GM06990 (cell line): ENCODE data around the gene MMP27.

Experiments
- DNase-seq: peaks from one replicate; pipeline ENCODE4 v3.0.0-alpha.2; 2011; ENCODE audit not compliant: insufficient read length; ENCODE audit errors: extremely low read depth
- H3K27me3 ChIP-seq: replicated peaks from 2 replicates; pipeline ENCODE4 v1.6.0; 2011; ENCODE audit warnings: low read length; ENCODE audit not compliant: control insufficient read depth, insufficient read depth
- H3K36me3 ChIP-seq: 2 replicates; pipeline ENCODE4 v1.5.1; 2011; ENCODE audit warnings: low read length; ENCODE audit not compliant: control insufficient read depth, insufficient read depth
- H3K4me3 ChIP-seq: replicated peaks from 2 replicates; pipeline ENCODE4 v1.5.1; 2011; ENCODE audit warnings: low read depth, mild to moderate bottlenecking, control low read depth, low read length
- CTCF ChIP-seq: IDR thresholded peaks from 2 replicates; pipeline ENCODE4 v1.5.1; 2011; ENCODE audit warnings: low read length, control low read depth, mild to moderate bottlenecking, inconsistent platforms; ENCODE audit not compliant: insufficient read depth, poor library complexity, severe bottlenecking

Gene MMP27

GRCh38 chr11:102722821-102723220, 17.3 kb upstream of the MMP27 start:
- H3K36me3 ChIP-seq, result no peaks in the 10 kb centered on the region
- H3K27me3 ChIP-seq, result no peaks in the 10 kb centered on the region
- TF ChIP-seq CTCF, result no peak
- no peak overlapping the region for H3K4me3 ChIP-seq
- DNase-seq, result no peak

- no peak for TF ChIP-seq CTCF
- no peak overlapping the region for H3K4me3 ChIP-seq
- H3K36me3 ChIP-seq, result no peaks in the 10 kb centered on the region
- no peaks in the 10 kb centered on the region for H3K27me3 ChIP-seq
- DNase-seq, result no peak
These were observed 14.2 kb upstream of the MMP27 start for GRCh38 chr11:102719620-102720277.

- no peak for DNase-seq
- TF ChIP-seq CTCF, result no peak
- no peaks in the 10 kb centered on the region for H3K27me3 ChIP-seq
- H3K36me3 ChIP-seq, result no peaks in the 10 kb centered on the region
- H3K4me3 ChIP-seq, result no peak overlapping the region
These were observed 11.7 kb upstream of the MMP27 start for GRCh38 chr11:102717280-102717679.

GRCh38 chr11:102716527-102716926, 11.0 kb upstream of the MMP27 start:
- no peak overlapping the region for H3K4me3 ChIP-seq
- DNase-seq, result no peak
- no peaks in the 10 kb centered on the region for H3K27me3 ChIP-seq
- no peak for TF ChIP-seq CTCF
- H3K36me3 ChIP-seq, result no peaks in the 10 kb centered on the region

GRCh38 chr11:102712137-102712536, 6.6 kb upstream of the MMP27 start:
- Histone ChIP-seq H3K4me3 (no peak overlapping the region), H3K27me3 (no peaks in the 10 kb centered on the region), H3K36me3 (no peaks in the 10 kb centered on the region)
- TF ChIP-seq CTCF, result no peak
- DNase-seq, result no peak
